HG03135 (cell line): ENCODE results near the gene MRPL14.
A peak's percentile ranks its signal among the peaks of the same experiment; 100 is the strongest.

Experiments
- ATAC-seq: cut with Tn5 transposase; IDR thresholded peaks from one replicate; pipeline ENCODE4 v1.9.1; 2021; ENCODE audit warnings: mild to moderate bottlenecking, moderate library complexity; ENCODE audit not compliant: unreplicated experiment

The MRPL14 gene

GRCh38 chr6:44127186-44128019, at the start of gene MRPL14, which contains the start of gene TMEM63B:
MRPL14 (minus strand) TSS chr6:44127452; CDS start chr6:44116611, 10,841 bp downstream.
TMEM63B (plus strand) TSS chr6:44127554; CDS start chr6:44134585, 7,031 bp downstream.
- ATAC-seq: peak; percentile 59

DNA sequence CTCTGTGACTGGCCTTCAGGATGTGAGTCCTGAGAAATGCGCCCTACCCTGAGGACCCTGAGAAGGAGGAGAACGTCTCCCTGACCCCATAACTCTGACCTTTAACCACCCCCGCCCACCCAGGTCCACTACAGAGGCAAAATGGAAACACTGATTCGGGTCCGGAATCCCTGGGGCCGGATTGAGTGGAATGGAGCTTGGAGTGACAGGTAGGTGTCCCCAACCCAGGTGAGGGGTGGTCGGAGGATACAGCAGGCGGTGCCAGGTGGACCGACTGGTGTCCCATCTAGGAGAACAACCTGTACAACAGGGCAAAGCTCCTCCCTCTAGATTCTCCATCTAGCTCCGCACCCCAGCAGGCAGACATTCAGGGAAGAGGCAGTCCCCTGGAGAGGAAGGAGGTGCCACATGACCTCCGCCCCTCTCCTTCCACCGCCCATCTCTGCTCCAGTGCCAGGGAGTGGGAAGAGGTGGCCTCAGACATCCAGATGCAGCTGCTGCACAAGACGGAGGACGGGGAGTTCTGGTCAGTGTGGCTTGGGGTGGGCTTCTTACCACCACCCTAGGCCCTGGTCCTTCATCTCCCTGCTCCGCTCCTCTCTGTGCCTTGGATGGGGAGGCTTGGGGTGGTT, 49.0 kb upstream of the MRPL14 start:
- ATAC-seq: no peak

- peak; percentile 66 for ATAC-seq
Observed at GRCh38 chr6:44172731-44173500, 45.7 kb upstream of the MRPL14 start.

GRCh38 chr6:44171899-44172546, 44.8 kb upstream of the MRPL14 start:
- no peak for ATAC-seq

DNA sequence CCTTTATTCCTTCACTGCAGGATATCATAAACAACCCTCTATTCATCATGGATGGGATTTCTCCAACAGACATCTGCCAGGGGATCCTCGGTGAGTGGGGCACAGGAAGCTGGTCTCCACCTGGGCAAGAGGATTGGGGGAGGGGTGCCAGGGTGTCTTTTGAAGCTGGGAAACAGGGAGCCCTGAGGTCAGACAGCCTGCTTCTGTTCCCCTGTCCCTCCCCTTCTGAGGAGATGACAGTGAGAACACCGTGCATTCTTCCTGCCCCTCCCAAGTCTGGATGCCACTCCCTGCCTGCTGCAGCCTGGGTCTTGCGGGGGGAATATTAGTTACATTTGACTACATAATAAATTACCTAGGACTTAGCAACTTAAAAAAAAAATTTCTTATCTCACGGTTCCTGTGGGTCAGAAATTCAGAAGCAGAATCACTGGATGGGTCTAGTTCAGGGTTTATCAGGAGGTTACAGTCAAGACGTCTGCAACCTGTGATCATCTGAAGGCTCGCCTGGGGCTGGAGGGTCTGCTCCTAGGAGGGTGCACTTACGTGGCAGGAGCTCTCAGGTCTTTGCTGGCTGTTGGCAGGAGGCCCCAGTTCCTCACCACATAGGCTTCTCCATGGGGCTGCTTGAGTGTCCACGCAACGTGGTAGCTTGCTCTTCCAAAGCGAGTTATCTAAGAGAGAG, 42.8 kb upstream of the MRPL14 start:
- ATAC-seq: no peak

GRCh38 chr6:44169154-44169553, 41.9 kb upstream of the MRPL14 start:
- ATAC-seq: no peak

GRCh38 chr6:44167567-44167966, 40.3 kb upstream of the MRPL14 start:
- no peak for ATAC-seq

DNA sequence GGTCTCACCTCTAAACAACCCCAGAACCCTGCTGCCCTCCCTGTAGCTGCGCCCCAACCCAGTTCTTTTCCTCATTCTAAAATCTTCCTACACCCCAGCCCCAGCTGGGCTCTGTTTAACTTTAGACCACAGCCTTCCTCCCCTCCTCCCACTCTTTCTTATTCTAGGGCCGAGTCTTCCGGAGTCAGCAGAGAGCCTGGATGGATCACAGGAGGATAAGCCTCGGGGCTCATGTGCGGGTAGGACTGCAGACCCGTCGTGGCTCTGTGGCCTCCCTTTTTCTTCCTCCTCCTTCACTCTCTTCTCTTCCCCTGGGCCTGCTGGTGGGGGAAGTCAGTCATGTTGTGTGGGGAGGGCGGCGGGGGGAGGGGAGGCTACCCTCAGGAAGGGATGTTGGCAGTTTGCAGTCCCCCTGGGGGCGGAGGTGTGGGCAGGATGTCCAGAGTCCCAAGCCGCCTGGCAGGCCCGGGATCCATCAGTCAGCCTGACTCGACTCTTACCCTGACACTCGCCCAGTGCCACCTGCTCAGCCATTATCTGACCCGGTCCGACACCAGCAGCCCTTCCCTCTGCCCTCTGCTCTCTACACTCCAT, 39.4 kb upstream of the MRPL14 start:
- ATAC-seq: no peak

- ATAC-seq: no peak
Observed at GRCh38 chr6:44166116-44166515, 38.9 kb upstream of the MRPL14 start.

- ATAC-seq: no peak
Observed at GRCh38 chr6:44162876-44163625, 35.8 kb upstream of the MRPL14 start.

GRCh38 chr6:44161997-44162338, 34.7 kb upstream of the MRPL14 start:
- ATAC-seq: no peak

GRCh38 chr6:44158770-44159228, 31.5 kb upstream of the MRPL14 start, which contains the start of gene CAPN11:
CAPN11 (plus strand) TSS chr6:44158820; CDS start chr6:44158849, 29 bp downstream.
- no peak for ATAC-seq

DNA sequence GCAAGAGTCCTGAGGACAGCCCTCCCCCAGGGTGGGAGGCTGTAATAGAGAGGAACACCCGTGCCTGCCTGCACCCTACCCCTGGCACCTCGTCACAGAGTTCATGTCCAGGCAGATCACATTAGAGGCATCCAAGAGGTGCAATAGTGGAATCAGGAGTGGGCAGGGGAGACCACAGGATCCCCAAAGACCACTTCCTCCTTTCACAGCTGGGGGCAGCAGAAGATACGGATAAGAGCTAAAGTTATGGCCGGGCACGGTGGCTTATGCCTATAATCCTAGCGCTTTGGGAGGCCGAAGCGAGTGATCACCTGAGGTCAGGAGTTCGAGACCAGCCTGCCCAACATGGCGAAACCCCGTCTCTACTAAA, 29.9 kb upstream of the MRPL14 start:
- ATAC-seq: no peak

DNA sequence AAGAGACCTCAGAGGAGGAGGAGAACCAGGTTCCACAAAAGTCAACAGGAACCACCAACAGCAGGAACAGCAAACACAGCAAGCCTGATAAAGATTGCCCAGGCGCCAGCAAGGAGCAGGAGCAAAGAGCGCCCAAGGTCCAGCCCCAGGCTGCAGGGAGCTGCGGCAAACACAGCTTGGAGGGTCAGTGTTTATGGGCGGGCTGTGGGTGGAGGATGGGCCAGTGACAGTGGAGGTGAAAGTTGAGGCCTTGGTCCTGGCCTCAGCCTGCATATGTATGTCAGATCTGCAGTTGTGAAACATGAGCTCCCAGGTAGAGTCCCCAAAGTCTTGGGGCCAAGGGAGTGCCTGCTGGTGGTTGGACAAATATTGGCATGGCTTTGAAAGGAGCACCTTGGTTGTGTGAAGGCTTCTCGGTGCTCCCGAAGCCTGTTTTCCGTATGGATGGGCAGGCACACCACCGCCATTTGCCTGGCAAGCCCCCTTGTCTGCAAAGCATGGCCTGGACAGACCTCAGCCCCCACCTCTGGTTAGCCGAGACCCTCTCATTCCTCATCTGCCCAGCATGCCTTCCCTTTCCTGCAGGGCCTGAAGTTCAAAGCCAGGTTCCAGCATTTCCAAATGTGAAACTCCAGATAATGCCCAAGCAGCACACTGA, 29.4 kb upstream of the MRPL14 start:
- ATAC-seq: no peak

DNA sequence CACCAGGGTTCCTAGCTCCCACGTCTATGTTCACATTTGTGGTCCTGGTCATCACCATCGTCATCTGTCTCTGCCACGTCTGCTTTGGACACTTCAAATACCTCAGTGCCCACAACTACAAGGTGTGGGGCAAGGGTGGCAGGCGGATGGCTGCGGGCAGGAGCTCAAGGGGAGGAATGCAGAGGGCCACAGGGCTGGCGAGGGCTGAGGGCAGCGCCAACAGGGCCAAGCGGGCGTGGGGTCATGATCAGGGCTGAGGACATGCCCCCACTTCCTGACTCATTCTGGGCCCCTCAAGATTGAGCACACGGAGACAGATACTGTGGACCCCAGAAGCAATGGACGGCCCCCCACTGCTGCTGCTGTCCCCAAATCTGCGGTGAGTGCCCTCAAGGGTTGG, 26.8 kb upstream of the MRPL14 start:
- ATAC-seq: no peak

DNA sequence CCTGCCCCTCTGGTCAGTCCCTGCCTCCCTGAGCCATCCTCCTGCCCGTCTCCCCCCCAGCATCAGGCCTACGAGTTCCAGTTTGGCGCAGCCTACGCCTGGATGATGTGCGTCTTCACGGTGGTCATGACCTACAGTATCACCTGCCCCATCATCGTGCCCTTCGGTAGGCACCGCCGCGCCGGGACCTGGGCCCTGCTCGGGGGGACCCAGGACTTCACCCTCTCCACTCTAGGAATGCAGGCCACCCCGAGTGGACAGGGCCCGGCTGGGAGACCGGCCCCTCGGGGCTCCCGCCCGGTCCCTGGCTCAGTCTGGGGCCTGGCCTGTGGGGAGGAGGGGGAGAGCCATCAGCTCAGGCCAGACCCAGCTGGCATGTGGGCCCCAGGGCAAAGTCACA, 25.3 kb upstream of the MRPL14 start:
- ATAC-seq: no peak

DNA sequence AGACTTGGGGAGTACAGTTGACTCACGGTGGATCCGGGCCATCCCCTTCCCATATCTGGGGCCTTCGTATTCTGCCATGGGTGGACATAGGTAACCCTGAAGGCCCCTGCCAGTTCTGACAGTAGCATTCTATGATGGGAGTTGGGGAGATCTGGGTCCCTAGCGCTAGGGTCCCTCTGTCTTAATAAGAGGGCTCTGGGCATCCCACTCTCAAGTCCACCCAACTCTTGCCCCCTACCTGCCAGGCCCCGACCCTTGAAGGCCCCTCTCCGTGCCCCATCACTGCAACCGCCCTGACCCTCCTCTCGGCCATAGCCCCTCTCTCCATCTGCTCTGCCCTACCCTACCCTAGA, 24.8 kb upstream of the MRPL14 start:
- no peak for ATAC-seq

- ATAC-seq: peak; percentile 54
Observed at GRCh38 chr6:44151348-44152108, 24.3 kb upstream of the MRPL14 start.
